ENCODE measurements around the gene NCAPD2. TPM values are rescaled to one million over a fixed set of nuclear protein-coding genes. Genes with fewer than 3 reads are reported as not detected.
A peak's percentile ranks its signal among the peaks of the same experiment; 100 is the strongest.

NCAPD2 gene
- total and polyA plus RNA-seq, 5 experiments from 2014 or later = 24.7 to 46.3 (median 40.4) TPM

- DNase-seq (no peak), ATAC-seq (no peak)
- Mint-ChIP-seq H3K4me3 (no peak overlapping the region), H3K27ac (no peak overlapping the region), H3K9me3 (no peaks in the 10 kb centered on the region), H3K4me1 (peaks cover under 1 to 25% (median 15%) of the 10 kb centered on the region in 4 donors), H3K36me3 (peaks cover 0 to 20% (median 6%) of the 10 kb centered on the region in 3 donors), H3K27me3 (no peaks in the 10 kb centered on the region)
- POLR2A ChIA-PET = interaction anchor here (0.7 kb wide), 1 partner anchor 182 kb away, joined by 3 read pairs; no protein-coding TSS in a partner anchor
Observed at GRCh38 chr12:6500466-6500865, 6.6 kb downstream of the NCAPD2 start.

GRCh38 chr12:6507102-6507998, 13.4 kb downstream of the NCAPD2 start:
- no peaks in the 10 kb centered on the region for H3K27me3 Mint-ChIP-seq
- ATAC-seq (no peak), DNase-seq (no peak)
- H3K36me3 Mint-ChIP-seq = peaks cover 0 to 50% (median 18%) of the 10 kb centered on the region in 3 donors
- H3K4me3 Mint-ChIP-seq = no peak overlapping the region
- no peaks in the 10 kb centered on the region for H3K9me3 Mint-ChIP-seq
- H3K27ac Mint-ChIP-seq = peak overlapping the region in 1 of 10 donors; percentile 66
- peaks cover 0 to 8% (median 7%) of the 10 kb centered on the region in 4 donors for H3K4me1 Mint-ChIP-seq
- POLR2A ChIA-PET = interaction anchor here (0.7 kb wide), 1 partner anchor 11 kb away, joined by 3 read pairs; no protein-coding TSS in a partner anchor

GRCh38 chr12:6508087-6508486, 14.2 kb downstream of the NCAPD2 start:
- Mint-ChIP-seq H3K27me3 (no peaks in the 10 kb centered on the region), H3K9me3 (no peaks in the 10 kb centered on the region), H3K36me3 (peaks cover 0 to 57% (median 21%) of the 10 kb centered on the region in 3 donors), H3K27ac (peak overlapping the region in 1 of 10 donors; percentile 66), H3K4me3 (no peak overlapping the region), H3K4me1 (peaks cover 0 to 8% (median 7%) of the 10 kb centered on the region in 4 donors)
- ATAC-seq = no peak
- POLR2A ChIA-PET = interaction anchor here (0.7 kb wide), 1 partner anchor 12 kb away, joined by 3 read pairs; no protein-coding TSS in a partner anchor
- DNase-seq = no peak

GRCh38 chr12:6520186-6520585, 26.3 kb downstream of the NCAPD2 start:
- H3K27ac Mint-ChIP-seq = peak overlapping the region in 2 of 10 donors; percentile 53 to 60
- POLR2A ChIA-PET = no interaction called here

GRCh38 chr12:6522193-6522592, 28.3 kb downstream of the NCAPD2 start:
- POLR2A ChIA-PET = interaction anchor here (0.7 kb wide), 1 partner anchor 14 kb away, joined by 3 read pairs; no protein-coding TSS in a partner anchor
- no peak for ATAC-seq
- DNase-seq = no peak
- no peaks in the 10 kb centered on the region for H3K9me3 Mint-ChIP-seq
- H3K36me3 Mint-ChIP-seq = peaks cover 4 to 88% (median 21%) of the 10 kb centered on the region in 3 donors
- peak overlapping the region in 1 of 10 donors; percentile 7 for H3K27ac Mint-ChIP-seq
- H3K4me1 Mint-ChIP-seq = peaks cover 0 to 3% (median 0%) of the 10 kb centered on the region in 4 donors
- no peak overlapping the region for H3K4me3 Mint-ChIP-seq
- H3K27me3 Mint-ChIP-seq = no peaks in the 10 kb centered on the region

More at GRCh38 chr12:6520186-6520585, 26.3 kb downstream of the NCAPD2 start:
- no peak for DNase-seq
- Mint-ChIP-seq H3K4me3 (no peak overlapping the region), H3K36me3 (peaks cover 4 to 88% (median 30%) of the 10 kb centered on the region in 3 donors), H3K27me3 (no peaks in the 10 kb centered on the region), H3K9me3 (no peaks in the 10 kb centered on the region), H3K4me1 (peaks cover 0 to 3% (median 0%) of the 10 kb centered on the region in 4 donors)
- no peak for ATAC-seq

GRCh38 chr12:6523708-6524107, 29.8 kb downstream of the NCAPD2 start:
- DNase-seq (no peak), ATAC-seq (no peak)
- Mint-ChIP-seq H3K27ac (peak overlapping the region in 3 of 10 donors; percentile 43 to 54 (median 46)), H3K9me3 (no peaks in the 10 kb centered on the region), H3K27me3 (no peaks in the 10 kb centered on the region), H3K4me3 (no peak overlapping the region), H3K36me3 (peaks cover 4 to 93% (median 23%) of the 10 kb centered on the region in 3 donors), H3K4me1 (peaks cover 0 to 3% (median 0%) of the 10 kb centered on the region in 4 donors)
- POLR2A ChIA-PET = interaction anchor here (0.5 to 1.1 kb wide), 3 partner anchors 11 to 92 kb away, joined by 3 read pairs; partner anchors contain the start of gene TAPBPL

- ATAC-seq = no peak
- POLR2A ChIA-PET = interaction anchor here (0.7 to 1.1 kb wide), 2 partner anchors 12 to 73 kb away, joined by 3 read pairs; partner anchors contain the start of gene TAPBPL
- peaks cover 4 to 94% (median 23%) of the 10 kb centered on the region in 3 donors for H3K36me3 Mint-ChIP-seq
- H3K4me1 Mint-ChIP-seq = peaks cover 0 to 3% (median 0%) of the 10 kb centered on the region in 4 donors
- H3K27me3 Mint-ChIP-seq = no peaks in the 10 kb centered on the region
- no peak for DNase-seq
- H3K9me3 Mint-ChIP-seq = no peaks in the 10 kb centered on the region
- peak overlapping the region in 2 of 10 donors; percentile 11 to 43 for H3K27ac Mint-ChIP-seq
- no peak overlapping the region for H3K4me3 Mint-ChIP-seq
Observed at GRCh38 chr12:6524648-6525047, 30.7 kb downstream of the NCAPD2 start.

- no peaks in the 10 kb centered on the region for H3K4me1 Mint-ChIP-seq
- H3K4me3 Mint-ChIP-seq = no peak overlapping the region
- DNase-seq (no peak), ATAC-seq (no peak)
- POLR2A ChIA-PET = interaction anchor here (0.5 to 0.6 kb wide), 2 partner anchors 40 to 103 kb away, joined by 3 to 6 read pairs; no protein-coding TSS in a partner anchor
- peak overlapping the region in 3 of 10 donors; percentile 12 to 48 (median 30) for H3K27ac Mint-ChIP-seq
- H3K36me3 Mint-ChIP-seq = peaks cover 4 to 98% (median 18%) of the 10 kb centered on the region in 3 donors
- no peaks in the 10 kb centered on the region for H3K9me3 Mint-ChIP-seq
- no peaks in the 10 kb centered on the region for H3K27me3 Mint-ChIP-seq
Observed at GRCh38 chr12:6526201-6526600, 32.3 kb downstream of the NCAPD2 start.

GRCh38 chr12:6526766-6527525, 33.0 kb downstream of the NCAPD2 start:
- Mint-ChIP-seq H3K27me3 (no peaks in the 10 kb centered on the region), H3K4me3 (no peak overlapping the region), H3K9me3 (no peaks in the 10 kb centered on the region), H3K36me3 (peaks cover 4 to 94% (median 18%) of the 10 kb centered on the region in 3 donors), H3K4me1 (peaks cover 0 to 2% (median under 1%) of the 10 kb centered on the region in 4 donors), H3K27ac (peak overlapping the region in 1 of 10 donors; percentile 48)
- DNase-seq (no peak), ATAC-seq (no peak)
- POLR2A ChIA-PET = no interaction called here

- no peak for ATAC-seq
- H3K9me3 Mint-ChIP-seq = peaks cover 0 to 2% (median 0%) of the 10 kb centered on the region in 9 donors
- no peaks in the 10 kb centered on the region for H3K27me3 Mint-ChIP-seq
- peaks cover 4 to 10% (median 8%) of the 10 kb centered on the region in 4 donors for H3K4me1 Mint-ChIP-seq
- no peak overlapping the region for H3K4me3 Mint-ChIP-seq
- DNase-seq = no peak
- H3K27ac Mint-ChIP-seq = peak overlapping the region in 1 of 10 donors; percentile 27
- POLR2A ChIA-PET = no interaction called here
- peaks cover under 1 to 87% (median 16%) of the 10 kb centered on the region in 3 donors for H3K36me3 Mint-ChIP-seq
Observed at GRCh38 chr12:6527711-6528110, 33.8 kb downstream of the NCAPD2 start.

GRCh38 chr12:6528539-6529235, 34.8 kb downstream of the NCAPD2 start:
- H3K27ac Mint-ChIP-seq = peak overlapping the region in 2 of 10 donors; percentile 11 to 33

More at GRCh38 chr12:6528539-6529235, 34.8 kb downstream of the NCAPD2 start:
- Mint-ChIP-seq H3K27me3 (no peaks in the 10 kb centered on the region), H3K4me3 (no peak overlapping the region), H3K36me3 (peaks cover 0 to 78% (median 13%) of the 10 kb centered on the region in 3 donors), H3K4me1 (peaks cover 10 to 19% (median 17%) of the 10 kb centered on the region in 4 donors), H3K9me3 (peaks cover 0 to 2% (median 0%) of the 10 kb centered on the region in 9 donors)
- DNase-seq (no peak), ATAC-seq (no peak)
- POLR2A ChIA-PET = no interaction called here
